ENCODE data around the gene RAPGEF4.
"Not testable (repeated sequence)": the region's sequence is repeated elsewhere in the genome, so short reads cannot be mapped to it uniquely, and the experiment has no call there.

The RAPGEF4 gene

GRCh38 chr2:172725284-172725683, 10.4 kb upstream of the RAPGEF4 start:
- FAIRE-seq, result no peak

GRCh38 chr2:172725746-172726145, 9.9 kb upstream of the RAPGEF4 start:
- no peak for DNase-seq (ENCODE audit: extremely low spot score, insufficient read length, low read depth)
- FAIRE-seq, result no peak

More at GRCh38 chr2:172725284-172725683, 10.4 kb upstream of the RAPGEF4 start:
- DNase-seq (ENCODE audit: extremely low spot score, insufficient read length, low read depth), result no peak

GRCh38 chr2:172726172-172726735, 9.4 kb upstream of the RAPGEF4 start:
- no peak for DNase-seq (ENCODE audit: extremely low spot score, insufficient read length, low read depth)
- FAIRE-seq, result no peak

- DNase-seq (ENCODE audit: extremely low spot score, insufficient read length, low read depth), result no peak
- FAIRE-seq, result no peak
These were observed 5.2 kb upstream of the RAPGEF4 start for GRCh38 chr2:172730411-172730810.

GRCh38 chr2:172734711-172735581, 699 bp upstream of the RAPGEF4 start:
- DNase-seq (ENCODE audit: extremely low spot score, insufficient read length, low read depth) (no peak), FAIRE-seq (no peak)

GRCh38 chr2:172736424-172737174, 954 bp downstream of the RAPGEF4 start:
- DNase-seq (ENCODE audit: extremely low spot score, insufficient read length, low read depth), result no peak
- no peak for FAIRE-seq

- DNase-seq (ENCODE audit: extremely low spot score, insufficient read length, low read depth) (no peak), FAIRE-seq (no peak)
These were observed 4.1 kb downstream of the RAPGEF4 start for GRCh38 chr2:172739661-172740266.

- no peak for FAIRE-seq
- DNase-seq (ENCODE audit: extremely low spot score, insufficient read length, low read depth), result no peak
These were observed 5.2 kb downstream of the RAPGEF4 start for GRCh38 chr2:172740856-172741255.

GRCh38 chr2:172742931-172743540, 7.4 kb downstream of the RAPGEF4 start:
- no peak for DNase-seq (ENCODE audit: extremely low spot score, insufficient read length, low read depth)
- FAIRE-seq, result no peak

GRCh38 chr2:172743898-172744297, 8.3 kb downstream of the RAPGEF4 start:
- no peak for DNase-seq (ENCODE audit: extremely low spot score, insufficient read length, low read depth)
- FAIRE-seq, result no peak

- no peak for FAIRE-seq
- no peak for DNase-seq (ENCODE audit: extremely low spot score, insufficient read length, low read depth)
These were observed 10.0 kb downstream of the RAPGEF4 start for GRCh38 chr2:172745636-172746035.

GRCh38 chr2:172748543-172748942, 12.9 kb downstream of the RAPGEF4 start:
- DNase-seq (ENCODE audit: extremely low spot score, insufficient read length, low read depth); FAIRE-seq: not testable (repeated sequence)

- FAIRE-seq (no peak), DNase-seq (ENCODE audit: extremely low spot score, insufficient read length, low read depth) (no peak)
These were observed 13.7 kb downstream of the RAPGEF4 start for GRCh38 chr2:172749388-172749787.

GRCh38 chr2:172751564-172751963, 15.9 kb downstream of the RAPGEF4 start:
- FAIRE-seq (no peak), DNase-seq (ENCODE audit: extremely low spot score, insufficient read length, low read depth) (no peak)

- DNase-seq (ENCODE audit: extremely low spot score, insufficient read length, low read depth), result no peak
- no peak for FAIRE-seq
These were observed 18.0 kb downstream of the RAPGEF4 start for GRCh38 chr2:172753610-172754009.

GRCh38 chr2:172759441-172759840, 23.8 kb downstream of the RAPGEF4 start:
- FAIRE-seq (no peak), DNase-seq (ENCODE audit: extremely low spot score, insufficient read length, low read depth) (no peak)

- DNase-seq (ENCODE audit: extremely low spot score, insufficient read length, low read depth) (no peak), FAIRE-seq (no peak)
These were observed 25.7 kb downstream of the RAPGEF4 start for GRCh38 chr2:172761306-172761705.

- DNase-seq (ENCODE audit: extremely low spot score, insufficient read length, low read depth) (no peak), FAIRE-seq (no peak)
These were observed 26.9 kb downstream of the RAPGEF4 start for GRCh38 chr2:172762574-172762973.

- DNase-seq (ENCODE audit: extremely low spot score, insufficient read length, low read depth), result no peak
- no peak for FAIRE-seq
These were observed 27.4 kb downstream of the RAPGEF4 start for GRCh38 chr2:172763079-172763478.

- FAIRE-seq, result no peak
- DNase-seq (ENCODE audit: extremely low spot score, insufficient read length, low read depth), result no peak
These were observed 30.0 kb downstream of the RAPGEF4 start for GRCh38 chr2:172765662-172766061.

All from GM18507 (cell line).